Retinal pigment epithelial cell (primary cell): ENCODE data around the gene CCL4.

Experiments
- DNase-seq: peaks from one replicate; pipeline ENCODE4 v3.0.0-alpha.2; 2010; ENCODE audit warnings: low read depth
- H3K4me3 ChIP-seq: 2 replicates; pipeline ENCODE4 v1.5.1; 2011; ENCODE audit warnings: mild to moderate bottlenecking, low read length, control low read depth, moderate library complexity
- TF ChIP-seq, protein P1 (sequence below): conservative IDR thresholded peaks from 2 replicates; pipeline ENCODE4 v1.5.1; 2011; ENCODE audit warnings: low read depth, low read length, control low read depth, inconsistent platforms

Gene CCL4

DNA sequence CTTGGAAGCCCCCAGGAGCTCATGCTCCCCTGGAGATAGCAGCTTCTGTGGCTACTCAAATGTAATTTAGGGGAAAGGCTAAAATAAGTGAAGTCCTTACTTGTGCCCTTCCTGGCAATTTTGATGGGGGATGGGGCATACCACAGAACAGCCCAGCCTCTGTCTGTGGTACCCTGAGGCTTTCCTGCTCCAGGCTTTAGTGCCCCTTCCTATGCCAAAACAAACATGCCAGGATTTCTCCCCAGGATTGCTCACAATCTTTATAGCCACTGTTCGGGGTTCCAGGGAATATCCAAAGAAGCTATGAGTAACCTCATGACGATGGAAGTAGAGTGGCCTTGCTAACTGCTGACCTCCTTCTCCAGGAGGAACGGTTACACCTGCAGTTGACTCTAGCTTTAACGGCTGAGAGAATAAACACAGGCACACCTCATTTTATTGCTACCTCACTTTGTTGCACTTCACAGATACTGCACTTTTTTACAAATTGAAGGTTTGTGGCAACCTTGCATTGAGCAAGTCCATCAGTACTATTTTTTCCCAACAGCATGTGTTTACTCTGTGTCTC is 24.9 kb downstream of the CCL4 start:
- no peak overlapping the region for H3K4me3 ChIP-seq
- DNase-seq: no peak
- TF ChIP-seq, protein P1, sequence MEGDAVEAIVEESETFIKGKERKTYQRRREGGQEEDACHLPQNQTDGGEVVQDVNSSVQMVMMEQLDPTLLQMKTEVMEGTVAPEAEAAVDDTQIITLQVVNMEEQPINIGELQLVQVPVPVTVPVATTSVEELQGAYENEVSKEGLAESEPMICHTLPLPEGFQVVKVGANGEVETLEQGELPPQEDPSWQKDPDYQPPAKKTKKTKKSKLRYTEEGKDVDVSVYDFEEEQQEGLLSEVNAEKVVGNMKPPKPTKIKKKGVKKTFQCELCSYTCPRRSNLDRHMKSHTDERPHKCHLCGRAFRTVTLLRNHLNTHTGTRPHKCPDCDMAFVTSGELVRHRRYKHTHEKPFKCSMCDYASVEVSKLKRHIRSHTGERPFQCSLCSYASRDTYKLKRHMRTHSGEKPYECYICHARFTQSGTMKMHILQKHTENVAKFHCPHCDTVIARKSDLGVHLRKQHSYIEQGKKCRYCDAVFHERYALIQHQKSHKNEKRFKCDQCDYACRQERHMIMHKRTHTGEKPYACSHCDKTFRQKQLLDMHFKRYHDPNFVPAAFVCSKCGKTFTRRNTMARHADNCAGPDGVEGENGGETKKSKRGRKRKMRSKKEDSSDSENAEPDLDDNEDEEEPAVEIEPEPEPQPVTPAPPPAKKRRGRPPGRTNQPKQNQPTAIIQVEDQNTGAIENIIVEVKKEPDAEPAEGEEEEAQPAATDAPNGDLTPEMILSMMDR: no peak

DNA sequence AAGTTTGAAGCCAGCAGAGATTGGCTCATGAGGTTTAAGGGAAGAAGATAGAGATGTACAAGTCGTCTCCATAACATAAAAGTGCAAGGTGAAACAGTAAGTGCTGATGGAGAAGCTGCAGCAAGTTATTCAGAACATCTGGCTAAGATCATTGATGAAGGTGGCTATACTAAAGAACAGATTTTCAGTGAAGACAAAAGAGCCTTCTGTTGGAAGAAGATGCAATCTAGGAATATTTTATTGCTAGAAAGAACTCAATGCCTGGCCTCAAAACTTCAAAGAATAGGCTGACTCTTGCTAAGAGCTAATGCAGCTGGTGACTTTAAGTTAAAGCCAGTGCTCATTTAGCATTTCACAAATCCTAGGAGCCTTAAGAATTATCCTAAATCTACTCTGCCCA is 26.0 kb downstream of the CCL4 start:
- DNase-seq: no peak
- H3K4me3 ChIP-seq: no peak overlapping the region
- TF ChIP-seq, protein P1: no peak

DNA sequence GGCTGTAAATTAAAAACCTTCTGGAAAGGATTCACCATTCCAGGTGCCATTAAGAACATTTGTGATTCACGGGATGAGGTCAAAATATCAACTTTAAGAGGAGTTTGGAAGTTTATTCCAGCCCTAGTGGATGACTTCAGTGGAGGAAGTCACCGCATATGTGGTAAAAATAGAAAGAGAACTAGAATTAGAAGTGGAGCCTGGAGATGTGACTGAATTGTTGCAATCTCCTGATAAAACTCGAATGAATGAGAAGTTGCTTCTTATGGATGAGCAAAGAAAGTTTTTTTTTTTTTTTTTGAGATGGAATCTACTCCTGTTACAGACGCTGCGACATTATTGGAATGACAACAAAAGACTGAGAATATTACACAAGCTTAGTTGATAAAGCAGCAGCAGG is 26.7 kb downstream of the CCL4 start:
- DNase-seq: no peak
- no peak overlapping the region for H3K4me3 ChIP-seq
- TF ChIP-seq, protein P1: no peak

DNA sequence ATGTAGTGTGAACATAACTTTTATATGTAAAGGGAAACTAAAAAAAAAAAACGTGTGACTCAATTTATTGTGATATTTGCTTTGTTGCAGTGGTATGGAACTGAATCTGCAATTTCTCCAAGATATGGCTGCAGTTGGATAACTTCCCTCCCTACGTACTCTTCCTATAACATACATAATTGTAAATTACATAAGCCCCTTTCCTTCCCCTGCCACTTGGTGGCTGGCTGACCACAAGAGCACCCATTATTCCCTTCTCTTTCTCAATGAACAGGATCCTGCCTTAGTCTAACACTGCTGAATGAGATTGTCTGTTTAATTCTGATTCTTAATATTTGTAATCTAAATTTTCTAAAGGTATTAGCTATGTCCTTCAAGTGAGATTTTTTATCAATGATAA is 27.8 kb downstream of the CCL4 start:
- TF ChIP-seq, protein P1: no peak
- H3K4me3 ChIP-seq: no peak overlapping the region
- no peak for DNase-seq

DNA sequence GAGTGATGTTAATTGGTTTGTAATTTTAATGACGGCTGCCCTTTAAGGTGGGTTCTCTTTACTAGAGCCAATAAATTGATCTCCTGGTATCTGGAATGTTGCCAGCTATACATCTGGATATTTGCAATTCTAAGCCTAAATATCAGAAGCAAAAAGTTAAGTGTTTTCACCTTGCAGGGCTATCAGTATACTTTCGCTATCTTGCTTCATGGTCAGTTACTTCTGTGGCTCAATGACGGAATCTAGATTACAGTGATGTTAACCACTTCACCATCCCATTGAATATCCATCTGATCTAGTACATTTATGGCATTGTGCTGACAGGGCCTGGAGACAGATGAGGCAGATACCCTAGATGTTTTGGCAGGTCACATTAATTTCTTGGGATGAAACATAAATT is 28.3 kb downstream of the CCL4 start:
- TF ChIP-seq, protein P1: no peak
- no peak for DNase-seq
- H3K4me3 ChIP-seq: no peak overlapping the region

DNA sequence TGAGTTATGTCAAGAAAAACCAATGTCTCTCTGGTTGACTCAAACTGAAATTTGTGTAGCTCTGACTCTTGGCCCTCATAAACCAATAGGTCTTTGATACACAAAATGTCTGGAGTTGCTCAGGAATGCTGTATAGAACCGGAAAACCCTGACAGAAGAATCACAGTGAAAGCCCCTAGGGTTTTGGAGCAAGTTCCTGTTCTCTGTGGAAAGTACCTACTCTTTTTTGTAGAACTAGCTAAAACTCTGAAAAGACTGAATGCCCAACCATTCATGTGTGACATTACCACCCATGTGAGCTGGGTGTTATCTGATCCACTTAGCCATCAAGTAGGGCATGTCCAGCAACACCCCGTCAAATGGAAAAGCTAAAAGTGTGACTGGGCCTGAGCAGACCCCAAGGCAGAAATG is 28.8 kb downstream of the CCL4 start:
- DNase-seq: no peak
- H3K4me3 ChIP-seq: no peak overlapping the region
- TF ChIP-seq, protein P1: no peak

DNA sequence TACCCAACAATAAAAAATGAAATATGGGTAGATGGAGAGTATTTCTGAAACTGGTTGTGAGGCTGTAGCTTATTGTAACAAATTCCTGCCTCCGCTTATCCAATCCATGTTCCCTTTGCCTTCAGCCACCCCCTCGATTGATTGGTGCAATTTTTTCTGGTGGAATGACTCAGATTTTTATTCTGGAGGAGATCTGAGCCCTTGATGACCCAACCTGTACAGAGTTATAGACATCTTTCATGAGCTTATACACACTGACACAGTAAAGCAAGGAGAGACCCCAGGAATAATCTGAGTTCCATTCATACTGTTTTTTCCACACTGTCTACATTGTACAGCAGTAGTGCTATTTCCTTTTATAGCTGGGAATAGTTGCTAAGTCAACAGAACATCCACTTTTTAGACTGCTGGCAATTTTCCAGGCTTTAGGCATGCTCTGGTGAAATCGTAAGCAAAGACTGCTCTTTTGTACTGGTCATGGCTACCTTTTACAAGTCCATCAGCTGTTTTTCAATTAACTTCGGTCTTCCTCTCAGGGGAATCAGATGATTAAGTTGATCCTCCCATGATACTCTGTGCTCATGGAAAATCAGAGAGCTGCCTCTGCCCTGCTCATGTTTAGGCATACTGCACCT is 30.1 kb downstream of the CCL4 start:
- DNase-seq: no peak
- TF ChIP-seq, protein P1: no peak
- no peak overlapping the region for H3K4me3 ChIP-seq
